Breast epithelium (tissue), 4 donors: ENCODE measurements around the gene ROR2. TPM values are rescaled to one million over a fixed set of nuclear protein-coding genes. Genes with fewer than 3 reads are reported as not detected.

ENCODE experiments used
- DNase-seq, 2 donors: peaks; one replicate each; pipeline ENCODE4 v3.0.0-alpha.2; 2019; ENCODE audit warnings: low spot score in 2 of 2
- H3K27ac ChIP-seq, 2 donors: fragments of 200-600 bp; sonication (generic) in 1 of 2; one replicate each; pipeline ENCODE4 v1.5.1; 2016 to 2019; ENCODE audit warnings: mild to moderate bottlenecking in 1 of 2
- H3K27me3 ChIP-seq, 2 donors: fragments of 200-600 bp; sonication (generic) in 1 of 2; one replicate each; pipeline versions ENCODE4 v1.5.1 to v1.6.0; 2017 to 2019; ENCODE audit warnings: control low read depth in 1 of 2, mild to moderate bottlenecking in 1 of 2
- H3K36me3 ChIP-seq: fragments of 200-600 bp; one replicate; pipeline ENCODE4 v1.5.1; 2019
- H3K4me1 ChIP-seq, 2 donors: fragments of 200-600 bp; sonication (generic); one replicate each; pipeline ENCODE4 v1.5.1; 2016 to 2019; ENCODE audit warnings: control low read depth in 1 of 2
- H3K4me3 ChIP-seq, 3 donors: fragments of 200-600 bp; sonication (generic); 1 replicate in 2 of 3; 2 replicates in 1 of 3; pipeline ENCODE4 v1.5.1; 2016 to 2019; ENCODE audit warnings: mild to moderate bottlenecking in 3 of 3, moderate library complexity in 2 of 3
- H3K9me3 ChIP-seq, 2 donors: fragments of 200-600 bp; sonication (generic) in 1 of 2; one replicate each; pipeline ENCODE4 v1.5.1; 2016 to 2019; ENCODE audit warnings: control low read depth in 1 of 2
- CTCF ChIP-seq, 3 donors: fragments of 450-650 bp; IDR thresholded peaks; one replicate each; pipeline ENCODE4 v1.5.1; 2016 to 2017; ENCODE audit warnings: antibody characterized with exemption in 3 of 3, mild to moderate bottlenecking in 3 of 3, moderate library complexity in 3 of 3
- POLR2A ChIP-seq: fragments of 450-650 bp; IDR thresholded peaks from one replicate; pipeline ENCODE4 v1.6.1; 2016; ENCODE audit warnings: antibody characterized with exemption, mild to moderate bottlenecking, moderate library complexity
- POLR2AphosphoS5 ChIP-seq, 3 donors: sonication (generic); formaldehyde crosslinking; IDR thresholded peaks; one replicate each; pipeline ENCODE4 v1.6.1; 2017; ENCODE audit warnings: antibody characterized with exemption in 3 of 3
- intact Hi-C: fragments of 100-400 bp; cut with DNase I; formaldehyde crosslinking; loops from one replicate; pipeline ENCODE4 v1.15.1; 2023; ENCODE audit warnings: low total_unique reads
- total RNA-seq, 3 donors: library from RNA; depleted of rRNA; stranded (reverse); fragments of >200 nt; gene quantifications; one replicate each; pipeline ENCODE4 v1.1.0, GENCODE V29; 2016

Gene ROR2
- total RNA-seq, 3 donors from 2014 or later: 2.1 to 25.6 (median 10.2) TPM

- Histone ChIP-seq H3K36me3 (no peaks in the 10 kb centered on the region), H3K27me3 (no peaks in the 10 kb centered on the region), H3K4me1 (no peaks in the 10 kb centered on the region), H3K27ac (no peak overlapping the region), H3K4me3 (no peak overlapping the region), H3K9me3 (no peaks in the 10 kb centered on the region)
- DNase-seq: no peak
- TF ChIP-seq POLR2AphosphoS5 (IDR thresholded peaks at IDR 0.05): no peak
- TF ChIP-seq POLR2A: no peak
- no peak for TF ChIP-seq CTCF (IDR thresholded peaks at IDR 0.05)
- intact Hi-C loops: no loop called here
These were observed 163.7 kb downstream of the ROR2 start for GRCh38 chr9:91786132-91786896.

- Histone ChIP-seq H3K4me3 (no peak overlapping the region), H3K27me3 (no peaks in the 10 kb centered on the region), H3K9me3 (no peaks in the 10 kb centered on the region), H3K36me3 (no peaks in the 10 kb centered on the region), H3K4me1 (no peaks in the 10 kb centered on the region), H3K27ac (no peak overlapping the region)
- no peak for DNase-seq
- TF ChIP-seq POLR2A (no peak), POLR2AphosphoS5 (IDR thresholded peaks at IDR 0.05) (no peak), CTCF (IDR thresholded peaks at IDR 0.05) (no peak)
- intact Hi-C loops: no loop called here
These were observed 164.6 kb downstream of the ROR2 start for GRCh38 chr9:91785447-91785842.

GRCh38 chr9:91784673-91785446 lies 165.2 kb downstream of the ROR2 start:
- Histone ChIP-seq H3K27me3 (no peaks in the 10 kb centered on the region), H3K27ac (no peak overlapping the region), H3K4me3 (no peak overlapping the region), H3K4me1 (no peaks in the 10 kb centered on the region), H3K9me3 (no peaks in the 10 kb centered on the region), H3K36me3 (no peaks in the 10 kb centered on the region)
- intact Hi-C loops: no loop called here
- DNase-seq: no peak
- TF ChIP-seq POLR2AphosphoS5 (IDR thresholded peaks at IDR 0.05): no peak
- no peak for TF ChIP-seq CTCF (IDR thresholded peaks at IDR 0.05)
- no peak for TF ChIP-seq POLR2A

- Histone ChIP-seq H3K27me3 (no peaks in the 10 kb centered on the region), H3K27ac (no peak overlapping the region), H3K4me3 (no peak overlapping the region), H3K36me3 (no peaks in the 10 kb centered on the region), H3K4me1 (no peaks in the 10 kb centered on the region), H3K9me3 (no peaks in the 10 kb centered on the region)
- TF ChIP-seq CTCF (IDR thresholded peaks at IDR 0.05): no peak
- no peak for TF ChIP-seq POLR2A
- no peak for TF ChIP-seq POLR2AphosphoS5 (IDR thresholded peaks at IDR 0.05)
- no peak for DNase-seq
- intact Hi-C loops: no loop called here
These were observed 166.0 kb downstream of the ROR2 start for GRCh38 chr9:91783876-91784672.
